IMR-90 (cell line): ENCODE measurements around the gene DIP2B. TPM values are rescaled to one million over a fixed set of nuclear protein-coding genes. Genes with fewer than 3 reads are reported as not detected.

ENCODE experiments used
- ATAC-seq: fragments of 200-7000 bp; cut with Tn5 transposase; 2 replicates; pipeline ENCODE4 v1.9.1; 2020; ENCODE audit warnings: low read depth, mild to moderate bottlenecking, moderate library complexity
- BruUV-seq: library from RNA; stranded (reverse); fragments of 400-500 nt; replicated peaks from 2 replicates; lab custom pipeline; 2021; lab: Mats Ljungman, UMichigan
- CTCF ChIA-PET: fragments of 300-600 bp; formaldehyde crosslinking; extraction: SDS; loops from one replicate; lab custom pipeline; 2021; ENCODE audit warnings: antibody characterized with exemption; lab: Yijun Ruan, JAX
- POLR2A ChIA-PET: fragments of 300-600 bp; sonication (Branson Sonifier 250); formaldehyde crosslinking; loops from one replicate; lab custom pipeline; 2022; ENCODE audit warnings: antibody characterized with exemption; ENCODE audit not compliant: unreplicated experiment; lab: Charles Lee
- DNase-seq: peaks from one replicate; pipeline ENCODE4 v3.0.0; 2013
- H2AFZ ChIP-seq: replicated peaks from 2 replicates; pipeline ENCODE3; 2013; ENCODE audit warnings: low read length, mild to moderate bottlenecking; ENCODE audit not compliant: poor library complexity
- H2AK5ac ChIP-seq: 2 replicates; pipeline ENCODE4 v1.6.1; 2013; ENCODE audit warnings: low read depth, low read length, inconsistent platforms
- H2AK9ac ChIP-seq: replicated peaks from 2 replicates; pipeline ENCODE3; 2013; ENCODE audit warnings: mild to moderate bottlenecking, low read depth, low read length, moderate library complexity; ENCODE audit not compliant: poor library complexity
- H2BK120ac ChIP-seq: 2 replicates; pipeline ENCODE4 v1.6.1; 2013; ENCODE audit warnings: low read depth, low read length, inconsistent platforms
- H2BK15ac ChIP-seq: 3 replicates; pipeline ENCODE4 v1.6.1; 2013; ENCODE audit warnings: low read depth, low read length, inconsistent platforms
- H2BK20ac ChIP-seq: 2 replicates; pipeline ENCODE4 v1.6.1; 2013; ENCODE audit warnings: low read depth, mild to moderate bottlenecking, inconsistent platforms, low read length, moderate library complexity
- H2BK5ac ChIP-seq: 2 replicates; pipeline ENCODE4 v1.6.1; 2013; ENCODE audit warnings: mild to moderate bottlenecking, low read depth, low read length, inconsistent platforms; ENCODE audit not compliant: poor library complexity, severe bottlenecking
- H3K14ac ChIP-seq: replicated peaks from 2 replicates; pipeline ENCODE4 v1.6.1; 2013; ENCODE audit warnings: low read depth, low read length, inconsistent platforms
- H3K18ac ChIP-seq: 2 replicates; pipeline ENCODE4 v1.6.1; 2013; ENCODE audit warnings: low read depth, low read length, control low read depth
- H3K23ac ChIP-seq: 2 replicates; pipeline ENCODE4 v1.6.1; 2013; ENCODE audit warnings: low read depth, low read length, inconsistent platforms
- H3K27ac ChIP-seq: 2 replicates; pipeline ENCODE4 v1.5.1; 2013; ENCODE audit warnings: mild to moderate bottlenecking, control low read depth, low read length; ENCODE audit not compliant: insufficient read depth
- H3K27me3 ChIP-seq: 2 replicates; pipeline ENCODE4 v1.6.1; 2013; ENCODE audit warnings: low read length; ENCODE audit not compliant: control insufficient read depth, insufficient read depth
- H3K36me3 ChIP-seq: 2 replicates; pipeline ENCODE4 v1.6.1; 2013; ENCODE audit warnings: low read length, mixed read lengths; ENCODE audit not compliant: control insufficient read depth, insufficient read depth
- H3K4ac ChIP-seq: 2 replicates; pipeline ENCODE4 v1.6.1; 2013; ENCODE audit warnings: low read depth, low read length, inconsistent platforms
- H3K4me1 ChIP-seq: 2 replicates; pipeline ENCODE4 v1.6.1; 2013; ENCODE audit warnings: low read length, mixed read lengths; ENCODE audit not compliant: control insufficient read depth, insufficient read depth
- H3K4me2 ChIP-seq: 2 replicates; pipeline ENCODE4 v1.6.1; 2013; ENCODE audit warnings: low read depth, mild to moderate bottlenecking, control low read depth, low read length, moderate library complexity
- H3K4me3 ChIP-seq: 2 replicates; pipeline ENCODE4 v1.5.1; 2013; ENCODE audit warnings: low read depth, mild to moderate bottlenecking, control low read depth, low read length, moderate library complexity; ENCODE audit not compliant: insufficient read depth
- H3K56ac ChIP-seq: 2 replicates; pipeline ENCODE4 v1.6.1; 2013; ENCODE audit warnings: low read length, inconsistent platforms; ENCODE audit not compliant: insufficient read depth; ENCODE audit errors: extremely low read depth
- H3K79me1 ChIP-seq, 2 experiments: 2 replicates each; pipeline ENCODE4 v1.6.1; 2013; ENCODE audit warnings: low read length in 2 of 2, inconsistent platforms in 1 of 2, low read depth in 1 of 2
- H3K9ac ChIP-seq: 2 replicates; pipeline ENCODE4 v1.6.1; 2013; ENCODE audit warnings: low read depth, low read length, control low read depth
- H3K9me1 ChIP-seq: 2 replicates; pipeline ENCODE4 v1.6.1; 2013; ENCODE audit warnings: low read length, inconsistent platforms; ENCODE audit not compliant: insufficient read depth
- H3K9me3 ChIP-seq: 2 replicates; pipeline ENCODE4 v1.6.1; 2013; ENCODE audit warnings: low read length; ENCODE audit not compliant: control insufficient read depth, insufficient read depth
- H4K20me1 ChIP-seq: 2 replicates; pipeline ENCODE4 v1.6.1; 2013; ENCODE audit warnings: low read length, inconsistent platforms; ENCODE audit not compliant: insufficient read depth
- H4K5ac ChIP-seq: 2 replicates; pipeline ENCODE4 v1.6.1; 2013; ENCODE audit warnings: mild to moderate bottlenecking, low read depth, low read length, control low read depth
- H4K8ac ChIP-seq, 2 experiments: 2 replicates each; pipeline ENCODE4 v1.6.1; 2013; ENCODE audit warnings: low read depth in 2 of 2, low read length in 2 of 2, control low read depth in 1 of 2, inconsistent platforms in 1 of 2
- H4K91ac ChIP-seq: 2 replicates; pipeline ENCODE4 v1.6.1; 2013; ENCODE audit warnings: low read depth, low read length, inconsistent platforms; ENCODE audit not compliant: insufficient read depth
- CEBPB ChIP-seq: IDR thresholded peaks from 2 replicates; pipeline ENCODE4 v1.6.1; 2012; ENCODE audit warnings: low read depth, low read length, improper control_type of control experiment
- CHD1 ChIP-seq: IDR thresholded peaks from 2 replicates; pipeline ENCODE4 v1.6.1; 2012; ENCODE audit warnings: low read depth, low read length, improper control_type of control experiment
- POLR2A ChIP-seq: IDR thresholded peaks from 2 replicates; pipeline ENCODE4 v1.6.1; 2012; ENCODE audit warnings: mild to moderate bottlenecking, low read depth, low read length
- RAD21 ChIP-seq: IDR thresholded peaks from 2 replicates; pipeline ENCODE4 v1.6.1; 2012; ENCODE audit warnings: low read length, improper control_type of control experiment
- RCOR1 ChIP-seq: IDR thresholded peaks from 2 replicates; pipeline ENCODE4 v1.6.1; 2012; ENCODE audit warnings: mild to moderate bottlenecking, low read length, improper control_type of control experiment; ENCODE audit not compliant: insufficient replicate concordance
- WGBS, 2 experiments: methylation state at CpG; one replicate each; pipeline versions ENCODE4 v1.1.5 to v1.1.7; 2013; ENCODE audit warnings: missing lambda C conversion rate in 2 of 2; ENCODE audit not compliant: insufficient read length in 1 of 2; ENCODE audit errors: extremely low coverage in 2 of 2; 5-methylcytosine and 5-hydroxymethylcytosine counted together
- dilution Hi-C: fragments of 300-500 bp; cut with HindIII; formaldehyde crosslinking; loops from one replicate; pipeline ENCODE4 v1.14.3; 2018; ENCODE audit warnings: low sequenced_read_pairs; ENCODE audit not compliant: unreplicated experiment
- in situ Hi-C: fragments of 300-500 bp; cut with MboI; formaldehyde crosslinking; loops from 3 replicates; pipeline ENCODE4 v1.14.3; 2019; ENCODE audit warnings: low sequenced_read_pairs, inconsistent platforms, mixed read lengths
- intact Hi-C: fragments of 100-400 bp; cut with micrococcal nuclease; formaldehyde crosslinking; loops from 2 replicates; pipeline ENCODE4 v1.10.0; 2022
- polyA plus RNA-seq, 3 experiments: library from polyadenylated mRNA; depleted of rRNA; stranded (reverse); fragments of >200 nt; gene quantifications; 2 replicates each; pipeline ENCODE4 v1.2.3, GENCODE V29; 2012; ENCODE audit warnings: low replicate concordance in 1 of 3
- total RNA-seq: library from RNA; depleted of rRNA; stranded (reverse); fragments of >200 nt; gene quantifications from 2 replicates; pipeline ENCODE4 v1.2.3, GENCODE V29; 2012
- TF ChIP-seq, protein P1 (sequence below): conservative IDR thresholded peaks from 2 replicates; pipeline ENCODE4 v1.5.1; 2012; ENCODE audit warnings: mild to moderate bottlenecking, low read depth, low read length, improper control_type of control experiment

The DIP2B gene
- total and polyA plus RNA-seq, 2 of the 4 experiments (the other 2 are of a cell fraction), result 7.7 to 12.9 TPM

DNA sequence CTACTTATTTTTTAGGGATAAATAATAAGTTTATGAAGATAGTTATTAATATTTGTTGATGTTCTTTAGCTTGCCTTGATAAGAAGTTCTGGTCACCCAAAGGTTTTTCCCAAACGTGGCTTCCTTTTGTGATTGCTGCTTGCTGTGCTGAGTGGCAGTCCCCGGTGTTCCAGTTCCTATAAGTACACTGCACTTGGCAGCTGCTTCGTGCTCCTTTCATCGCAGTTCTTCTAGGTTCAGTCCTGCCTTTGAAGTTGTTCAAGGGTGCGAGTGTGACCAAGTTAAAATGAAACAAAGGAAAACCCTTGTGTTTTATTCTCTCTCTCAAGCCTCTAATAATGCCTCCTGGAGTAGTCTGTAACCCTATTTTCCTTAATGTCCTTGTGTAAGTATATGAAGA is 130.6 kb downstream of the DIP2B start:
- Histone ChIP-seq H2BK20ac (no peak overlapping the region), H2BK15ac (no peak overlapping the region), H3K9ac (no peak overlapping the region), H3K18ac (no peak overlapping the region), H3K4me2 (no peak overlapping the region), H3K4ac (no peak overlapping the region), H4K5ac (no peak overlapping the region), H2AK5ac (no peak overlapping the region), H4K20me1 (peaks cover 3% of the 10 kb centered on the region; the same call in 1 of the 2 replicates), H3K9me3 (no peaks in the 10 kb centered on the region), H3K27ac (no peak overlapping the region), H2BK120ac (no peak overlapping the region), H3K56ac (no peak overlapping the region), H3K14ac (no peak overlapping the region), H4K8ac (no peak overlapping the region), H3K36me3 (peaks cover 5% of the 10 kb centered on the region), H2AFZ (no peak overlapping the region), H3K9me1 (no peaks in the 10 kb centered on the region), H2AK9ac (no peak overlapping the region), H3K4me1 (peaks cover 2% of the 10 kb centered on the region), H3K79me1 (peaks cover 10 to 42% of the 10 kb centered on the region in 2 experiments; a peak in 3 of 4 replicates), H3K27me3 (no peaks in the 10 kb centered on the region), H3K23ac (no peak overlapping the region), H3K4me3 (no peak overlapping the region), H2BK5ac (no peak overlapping the region), H4K91ac (no peak overlapping the region)
- POLR2A ChIA-PET, result no interaction called here
- DNase-seq (no peak), ATAC-seq (no peak)
- BruUV-seq, result no TSS peak
- CTCF ChIA-PET, result no interaction called here
- intact Hi-C loops, result loop anchor here (5.0 kb wide), 1 partner anchor 63 kb away; no protein-coding TSS in a partner anchor
- TF ChIP-seq RAD21 (no peak), CEBPB (no peak), POLR2A (no peak), CHD1 (no peak), RCOR1 (no peak)
- TF ChIP-seq, protein P1, sequence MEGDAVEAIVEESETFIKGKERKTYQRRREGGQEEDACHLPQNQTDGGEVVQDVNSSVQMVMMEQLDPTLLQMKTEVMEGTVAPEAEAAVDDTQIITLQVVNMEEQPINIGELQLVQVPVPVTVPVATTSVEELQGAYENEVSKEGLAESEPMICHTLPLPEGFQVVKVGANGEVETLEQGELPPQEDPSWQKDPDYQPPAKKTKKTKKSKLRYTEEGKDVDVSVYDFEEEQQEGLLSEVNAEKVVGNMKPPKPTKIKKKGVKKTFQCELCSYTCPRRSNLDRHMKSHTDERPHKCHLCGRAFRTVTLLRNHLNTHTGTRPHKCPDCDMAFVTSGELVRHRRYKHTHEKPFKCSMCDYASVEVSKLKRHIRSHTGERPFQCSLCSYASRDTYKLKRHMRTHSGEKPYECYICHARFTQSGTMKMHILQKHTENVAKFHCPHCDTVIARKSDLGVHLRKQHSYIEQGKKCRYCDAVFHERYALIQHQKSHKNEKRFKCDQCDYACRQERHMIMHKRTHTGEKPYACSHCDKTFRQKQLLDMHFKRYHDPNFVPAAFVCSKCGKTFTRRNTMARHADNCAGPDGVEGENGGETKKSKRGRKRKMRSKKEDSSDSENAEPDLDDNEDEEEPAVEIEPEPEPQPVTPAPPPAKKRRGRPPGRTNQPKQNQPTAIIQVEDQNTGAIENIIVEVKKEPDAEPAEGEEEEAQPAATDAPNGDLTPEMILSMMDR, result no peak
- in situ Hi-C loops, result loop anchor here (5.0 kb wide), 1 partner anchor 128 kb away; no protein-coding TSS in a partner anchor
- 50% methylated on average over 1 of the region's 5 CpGs; no CpG with 5 or more reads in 1 of the 2 experiments for WGBS, 2 experiments
- dilution Hi-C loops, result no loop called here
